GM15510 (cell line): ENCODE results near the gene DDX27.

Source experiments
- POLR2A ChIP-seq: IDR thresholded peaks from 3 replicates; pipeline ENCODE4 v1.6.1; 2011; ENCODE audit warnings: borderline replicate concordance; ENCODE audit not compliant: insufficient read length; ENCODE audit errors: extremely low read depth

DDX27 gene

GRCh38 chr20:49284818-49285217 lies 65.6 kb downstream of the DDX27 start:
- no peak for TF ChIP-seq POLR2A

- peak; percentile 30 for TF ChIP-seq POLR2A
These were observed 66.0 kb downstream of the DDX27 start for GRCh38 chr20:49285233-49285668.

GRCh38 chr20:49285813-49286494 lies 66.7 kb downstream of the DDX27 start:
- no peak for TF ChIP-seq POLR2A

- no peak for TF ChIP-seq POLR2A
These were observed 67.7 kb downstream of the DDX27 start for GRCh38 chr20:49286689-49287551.

GRCh38 chr20:49287555-49288249 lies 68.5 kb downstream of the DDX27 start:
- TF ChIP-seq POLR2A, result peak; percentile 26

GRCh38 chr20:49288250-49288751 lies 69.1 kb downstream of the DDX27 start:
- TF ChIP-seq POLR2A, result no peak

GRCh38 chr20:49288784-49289696 lies 69.8 kb downstream of the DDX27 start:
- TF ChIP-seq POLR2A, result no peak

GRCh38 chr20:49290608-49291191 lies 71.5 kb downstream of the DDX27 start:
- peak; percentile 11 for TF ChIP-seq POLR2A

GRCh38 chr20:49291200-49291599 lies 72.0 kb downstream of the DDX27 start:
- no peak for TF ChIP-seq POLR2A

- TF ChIP-seq POLR2A, result no peak
These were observed 72.8 kb downstream of the DDX27 start for GRCh38 chr20:49292010-49292409.

GRCh38 chr20:49293122-49293521 lies 73.9 kb downstream of the DDX27 start:
- no peak for TF ChIP-seq POLR2A
